Subcutaneous adipose tissue (tissue), 4 donors: ENCODE measurements around the gene ARHGAP28. TPM values are rescaled to one million over a fixed set of nuclear protein-coding genes. Genes with fewer than 3 reads are reported as not detected.

Experiments
- total RNA-seq, 4 donors: library from RNA; depleted of rRNA; stranded (reverse); fragments of >200 nt; gene quantifications; one replicate each; pipeline ENCODE4 v1.1.0, GENCODE V29; 2016
- TF ChIP-seq, protein P1 (sequence below): fragments of 450-650 bp; IDR thresholded peaks from one replicate; pipeline ENCODE4 v1.5.1; 2016; ENCODE audit warnings: low read depth, mild to moderate bottlenecking, control low read depth, antibody characterized with exemption, moderate library complexity

ARHGAP28 gene
- total RNA-seq, 4 donors from 2014 or later, result 8.0 to 15.3 (median 9.3) TPM

DNA sequence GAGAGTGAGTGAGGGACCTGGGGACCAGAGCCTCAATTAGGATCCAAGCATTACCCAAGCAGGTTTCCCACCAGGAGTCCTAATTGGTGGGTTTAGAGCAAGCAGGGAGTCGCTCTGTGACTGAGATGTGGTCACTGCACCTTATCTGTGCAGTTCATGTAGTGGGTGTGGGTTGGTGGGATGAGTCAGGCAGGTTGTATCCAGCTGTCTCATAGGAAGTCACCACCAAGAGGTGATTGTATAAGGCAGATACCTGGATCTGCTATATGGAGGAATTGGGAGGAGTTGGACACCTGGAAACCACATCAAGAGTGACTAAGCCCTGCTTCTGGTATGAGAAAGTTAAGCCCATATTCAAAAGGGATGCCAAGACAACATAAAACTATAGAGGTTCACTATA lies 106.8 kb downstream of the ARHGAP28 start:
- TF ChIP-seq, protein P1, sequence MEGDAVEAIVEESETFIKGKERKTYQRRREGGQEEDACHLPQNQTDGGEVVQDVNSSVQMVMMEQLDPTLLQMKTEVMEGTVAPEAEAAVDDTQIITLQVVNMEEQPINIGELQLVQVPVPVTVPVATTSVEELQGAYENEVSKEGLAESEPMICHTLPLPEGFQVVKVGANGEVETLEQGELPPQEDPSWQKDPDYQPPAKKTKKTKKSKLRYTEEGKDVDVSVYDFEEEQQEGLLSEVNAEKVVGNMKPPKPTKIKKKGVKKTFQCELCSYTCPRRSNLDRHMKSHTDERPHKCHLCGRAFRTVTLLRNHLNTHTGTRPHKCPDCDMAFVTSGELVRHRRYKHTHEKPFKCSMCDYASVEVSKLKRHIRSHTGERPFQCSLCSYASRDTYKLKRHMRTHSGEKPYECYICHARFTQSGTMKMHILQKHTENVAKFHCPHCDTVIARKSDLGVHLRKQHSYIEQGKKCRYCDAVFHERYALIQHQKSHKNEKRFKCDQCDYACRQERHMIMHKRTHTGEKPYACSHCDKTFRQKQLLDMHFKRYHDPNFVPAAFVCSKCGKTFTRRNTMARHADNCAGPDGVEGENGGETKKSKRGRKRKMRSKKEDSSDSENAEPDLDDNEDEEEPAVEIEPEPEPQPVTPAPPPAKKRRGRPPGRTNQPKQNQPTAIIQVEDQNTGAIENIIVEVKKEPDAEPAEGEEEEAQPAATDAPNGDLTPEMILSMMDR, result no peak

DNA sequence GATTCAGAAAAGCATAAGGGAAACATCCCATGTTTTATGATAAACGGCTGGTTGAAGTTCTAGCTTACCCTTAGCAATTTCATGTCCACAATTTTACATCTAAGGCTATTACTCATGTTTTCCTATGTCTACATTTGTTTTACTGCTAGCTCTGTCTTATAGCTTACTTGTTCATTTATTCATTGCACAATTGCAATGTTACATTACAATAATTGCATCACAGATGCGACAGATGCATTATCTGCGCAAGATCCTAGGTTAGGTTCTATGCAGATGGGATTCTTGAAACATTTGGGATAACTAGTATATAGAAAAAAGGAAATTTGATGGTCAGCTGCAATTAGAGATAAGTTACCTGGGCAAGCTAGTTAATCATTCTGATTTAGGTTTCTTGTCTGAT lies 108.4 kb downstream of the ARHGAP28 start:
- TF ChIP-seq, protein P1, result no peak

DNA sequence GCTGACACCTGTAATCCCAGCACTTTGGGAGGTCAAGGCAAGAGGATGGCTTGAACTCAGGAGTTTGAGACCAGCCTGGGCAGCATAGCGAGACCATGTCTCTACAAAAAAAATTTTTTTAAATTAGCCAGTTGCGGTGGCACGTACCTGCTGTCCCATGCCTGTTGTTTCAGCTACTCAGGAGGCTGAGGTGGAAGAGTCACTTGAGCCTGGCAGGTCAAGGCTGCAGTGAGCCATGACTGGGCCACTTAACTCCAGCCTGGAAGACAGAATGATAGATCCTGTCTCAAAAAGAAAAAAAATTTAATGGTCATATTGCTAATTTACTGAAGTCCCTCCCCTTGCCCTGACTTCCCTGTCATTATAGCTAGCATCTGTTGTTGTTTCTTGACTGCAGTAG lies 112.6 kb downstream of the ARHGAP28 start:
- TF ChIP-seq, protein P1, result no peak

DNA sequence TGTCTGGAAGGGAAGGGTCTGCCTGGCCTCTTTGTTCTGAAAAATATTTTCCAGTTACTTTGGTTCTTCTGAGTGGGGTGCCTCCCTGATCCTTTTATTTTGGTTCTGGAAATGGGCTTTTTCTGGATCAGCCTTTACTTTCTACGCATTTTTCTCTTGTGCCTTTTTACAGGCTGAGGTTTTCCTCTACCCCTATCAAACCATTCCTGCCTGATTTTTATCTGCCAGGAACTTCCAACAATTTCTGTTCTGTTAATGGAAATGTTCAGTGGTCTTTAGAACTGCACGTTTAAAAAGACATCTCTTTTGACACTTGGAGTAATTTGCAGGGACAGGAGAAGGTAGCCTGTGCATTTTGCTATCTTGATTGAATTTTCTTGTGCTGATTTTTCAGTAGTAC lies 113.8 kb downstream of the ARHGAP28 start:
- TF ChIP-seq, protein P1, result no peak

DNA sequence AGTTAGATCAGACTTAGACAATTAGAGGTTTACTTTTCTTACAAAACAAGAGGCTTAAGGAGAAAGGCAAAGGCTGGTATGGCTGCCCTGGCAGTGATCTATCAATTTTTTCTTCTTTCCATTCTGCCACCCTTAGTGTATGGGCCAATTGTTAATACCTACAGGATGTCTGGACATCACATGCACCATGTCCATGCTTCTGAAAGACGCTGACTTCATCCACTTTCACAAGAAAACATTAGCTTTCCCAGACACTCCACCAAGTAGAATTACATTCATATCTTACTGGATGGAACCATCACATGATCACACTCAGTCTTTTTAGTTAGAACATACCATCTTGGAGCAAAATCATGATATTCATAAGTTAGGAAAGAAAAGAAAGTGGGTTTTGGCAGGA lies 120.9 kb downstream of the ARHGAP28 start:
- TF ChIP-seq, protein P1, result no peak

DNA sequence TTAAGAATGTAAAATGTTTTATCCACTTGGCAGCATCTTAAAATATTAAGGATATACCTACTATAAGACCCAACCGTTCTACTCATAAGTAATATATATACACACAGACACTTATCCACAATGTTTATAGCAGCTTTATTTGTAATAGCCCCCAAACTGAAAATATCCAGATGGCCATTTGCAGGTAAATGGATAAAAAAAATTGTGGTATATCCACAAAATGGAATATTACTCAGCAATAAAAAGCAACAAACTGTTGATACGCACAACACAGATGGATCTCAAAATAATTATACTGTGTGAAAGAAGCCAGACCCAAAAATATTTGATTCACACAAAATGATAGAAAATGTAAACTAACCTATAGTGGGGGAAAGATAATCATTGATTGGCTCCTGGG lies 122.0 kb downstream of the ARHGAP28 start:
- TF ChIP-seq, protein P1, result no peak

DNA sequence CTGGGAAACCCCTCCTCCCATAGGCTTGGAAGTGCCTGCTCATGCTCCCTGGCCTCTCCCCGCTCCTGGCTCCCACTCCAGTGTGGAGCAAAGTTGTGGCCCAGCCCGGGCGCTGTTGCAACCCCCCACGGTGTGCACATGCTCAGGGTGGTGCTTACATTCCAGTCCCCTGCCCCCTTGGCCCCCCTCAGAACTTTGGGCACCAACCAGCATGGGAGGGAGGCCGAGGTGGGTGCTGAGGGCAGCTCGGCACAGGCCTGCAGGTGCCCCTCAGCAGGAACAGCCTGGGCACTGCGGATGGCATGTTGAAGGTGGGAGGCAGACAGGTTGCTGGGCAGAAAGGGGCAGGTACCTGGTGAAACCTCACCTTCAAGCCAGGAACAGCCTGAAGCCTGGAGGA lies 125.3 kb downstream of the ARHGAP28 start:
- TF ChIP-seq, protein P1, result no peak
